SH-SY5Y (cell line): ENCODE results near the gene RAC2.

Experiments used
- GATA2 ChIP-seq: IDR thresholded peaks from 2 replicates; pipeline ENCODE4 v1.6.1; 2011; ENCODE audit warnings: mild to moderate bottlenecking, low read depth, low read length
- GATA3 ChIP-seq: IDR thresholded peaks from 2 replicates; pipeline ENCODE4 v1.6.1; 2011; ENCODE audit warnings: low read depth, mild to moderate bottlenecking, low read length, moderate library complexity

The RAC2 gene

GRCh38 chr22:37237371-37238268 lies 6.4 kb downstream of the RAC2 start:
- no peak for TF ChIP-seq GATA3
- TF ChIP-seq GATA2: no peak

GRCh38 chr22:37235897-37236607 lies 8.0 kb downstream of the RAC2 start:
- TF ChIP-seq GATA2: no peak

GRCh38 chr22:37234736-37235711 lies 9.0 kb downstream of the RAC2 start:
- no peak for TF ChIP-seq GATA3
- no peak for TF ChIP-seq GATA2

- no peak for TF ChIP-seq GATA3
- TF ChIP-seq GATA2: no peak
Measured at GRCh38 chr22:37233751-37234631, 10.1 kb downstream of the RAC2 start.

- TF ChIP-seq GATA3 (no peak), GATA2 (no peak)
Measured at GRCh38 chr22:37232140-37232998, 11.7 kb downstream of the RAC2 start.

- TF ChIP-seq GATA2 (no peak), GATA3 (no peak)
Measured at GRCh38 chr22:37231406-37232139, 12.5 kb downstream of the RAC2 start.

GRCh38 chr22:37230673-37231405 lies 13.2 kb downstream of the RAC2 start:
- TF ChIP-seq GATA3 (no peak), GATA2 (no peak)

GRCh38 chr22:37229805-37230672 lies 14.0 kb downstream of the RAC2 start:
- TF ChIP-seq GATA2 (no peak), GATA3 (no peak)

- TF ChIP-seq GATA3 (no peak), GATA2 (no peak)
Measured at GRCh38 chr22:37229012-37229804, 14.9 kb downstream of the RAC2 start.
